ENCODE data around the gene ROBO2.

The ROBO2 gene

DNA sequence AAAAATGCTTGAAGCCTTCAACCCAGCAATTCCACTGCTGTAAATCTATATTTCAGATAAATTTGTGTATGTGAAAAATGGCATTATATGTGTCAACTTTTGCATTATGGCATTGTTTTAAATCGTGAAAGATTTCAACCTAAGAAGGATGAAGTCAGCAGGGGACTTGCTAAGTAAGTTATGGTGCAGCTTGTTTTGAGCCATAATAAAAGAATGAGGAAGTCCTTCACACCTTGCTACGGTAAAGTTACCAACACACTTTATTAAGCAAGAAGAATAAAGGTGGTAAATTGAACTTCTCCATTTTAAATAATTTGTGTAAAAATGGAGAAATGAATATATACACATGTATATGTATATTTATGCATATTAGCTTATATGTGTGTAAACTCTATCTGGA is 371.4 kb downstream of the ROBO2 start:
- DNase-seq (ENCODE audit: low read depth in 1 of 2, low spot score in 1 of 2), result no peak
- H3K27ac ChIP-seq (replicated peaks), result no peak overlapping the region
- TF ChIP-seq POLR2AphosphoS5 (IDR thresholded peaks at IDR 0.05; ENCODE audit: low read depth) (no peak), SPI1 (IDR thresholded peaks at IDR 0.05; ENCODE audit: borderline replicate concordance, low read depth) (no peak; the same call in 1 of the 2 replicates), GABPA (IDR thresholded peaks at IDR 0.05; ENCODE audit: low read depth) (no peak)
- TF ChIP-seq, protein P1, sequence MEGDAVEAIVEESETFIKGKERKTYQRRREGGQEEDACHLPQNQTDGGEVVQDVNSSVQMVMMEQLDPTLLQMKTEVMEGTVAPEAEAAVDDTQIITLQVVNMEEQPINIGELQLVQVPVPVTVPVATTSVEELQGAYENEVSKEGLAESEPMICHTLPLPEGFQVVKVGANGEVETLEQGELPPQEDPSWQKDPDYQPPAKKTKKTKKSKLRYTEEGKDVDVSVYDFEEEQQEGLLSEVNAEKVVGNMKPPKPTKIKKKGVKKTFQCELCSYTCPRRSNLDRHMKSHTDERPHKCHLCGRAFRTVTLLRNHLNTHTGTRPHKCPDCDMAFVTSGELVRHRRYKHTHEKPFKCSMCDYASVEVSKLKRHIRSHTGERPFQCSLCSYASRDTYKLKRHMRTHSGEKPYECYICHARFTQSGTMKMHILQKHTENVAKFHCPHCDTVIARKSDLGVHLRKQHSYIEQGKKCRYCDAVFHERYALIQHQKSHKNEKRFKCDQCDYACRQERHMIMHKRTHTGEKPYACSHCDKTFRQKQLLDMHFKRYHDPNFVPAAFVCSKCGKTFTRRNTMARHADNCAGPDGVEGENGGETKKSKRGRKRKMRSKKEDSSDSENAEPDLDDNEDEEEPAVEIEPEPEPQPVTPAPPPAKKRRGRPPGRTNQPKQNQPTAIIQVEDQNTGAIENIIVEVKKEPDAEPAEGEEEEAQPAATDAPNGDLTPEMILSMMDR (IDR thresholded peaks at IDR 0.05; ENCODE audit: insufficient read depth, low read length), result no peak
- TF ChIP-seq, protein P2, sequence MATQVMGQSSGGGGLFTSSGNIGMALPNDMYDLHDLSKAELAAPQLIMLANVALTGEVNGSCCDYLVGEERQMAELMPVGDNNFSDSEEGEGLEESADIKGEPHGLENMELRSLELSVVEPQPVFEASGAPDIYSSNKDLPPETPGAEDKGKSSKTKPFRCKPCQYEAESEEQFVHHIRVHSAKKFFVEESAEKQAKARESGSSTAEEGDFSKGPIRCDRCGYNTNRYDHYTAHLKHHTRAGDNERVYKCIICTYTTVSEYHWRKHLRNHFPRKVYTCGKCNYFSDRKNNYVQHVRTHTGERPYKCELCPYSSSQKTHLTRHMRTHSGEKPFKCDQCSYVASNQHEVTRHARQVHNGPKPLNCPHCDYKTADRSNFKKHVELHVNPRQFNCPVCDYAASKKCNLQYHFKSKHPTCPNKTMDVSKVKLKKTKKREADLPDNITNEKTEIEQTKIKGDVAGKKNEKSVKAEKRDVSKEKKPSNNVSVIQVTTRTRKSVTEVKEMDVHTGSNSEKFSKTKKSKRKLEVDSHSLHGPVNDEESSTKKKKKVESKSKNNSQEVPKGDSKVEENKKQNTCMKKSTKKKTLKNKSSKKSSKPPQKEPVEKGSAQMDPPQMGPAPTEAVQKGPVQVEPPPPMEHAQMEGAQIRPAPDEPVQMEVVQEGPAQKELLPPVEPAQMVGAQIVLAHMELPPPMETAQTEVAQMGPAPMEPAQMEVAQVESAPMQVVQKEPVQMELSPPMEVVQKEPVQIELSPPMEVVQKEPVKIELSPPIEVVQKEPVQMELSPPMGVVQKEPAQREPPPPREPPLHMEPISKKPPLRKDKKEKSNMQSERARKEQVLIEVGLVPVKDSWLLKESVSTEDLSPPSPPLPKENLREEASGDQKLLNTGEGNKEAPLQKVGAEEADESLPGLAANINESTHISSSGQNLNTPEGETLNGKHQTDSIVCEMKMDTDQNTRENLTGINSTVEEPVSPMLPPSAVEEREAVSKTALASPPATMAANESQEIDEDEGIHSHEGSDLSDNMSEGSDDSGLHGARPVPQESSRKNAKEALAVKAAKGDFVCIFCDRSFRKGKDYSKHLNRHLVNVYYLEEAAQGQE (IDR thresholded peaks at IDR 0.05; ENCODE audit: insufficient replicate concordance, low read depth), result no peak
- H3K4me3 ChIP-seq (replicated peaks; ENCODE audit: insufficient read depth, low read length), result no peak overlapping the region
- no peaks in the 10 kb centered on the region for H3K27me3 ChIP-seq (ENCODE audit: insufficient read depth, poor library complexity, severe bottlenecking)

DNA sequence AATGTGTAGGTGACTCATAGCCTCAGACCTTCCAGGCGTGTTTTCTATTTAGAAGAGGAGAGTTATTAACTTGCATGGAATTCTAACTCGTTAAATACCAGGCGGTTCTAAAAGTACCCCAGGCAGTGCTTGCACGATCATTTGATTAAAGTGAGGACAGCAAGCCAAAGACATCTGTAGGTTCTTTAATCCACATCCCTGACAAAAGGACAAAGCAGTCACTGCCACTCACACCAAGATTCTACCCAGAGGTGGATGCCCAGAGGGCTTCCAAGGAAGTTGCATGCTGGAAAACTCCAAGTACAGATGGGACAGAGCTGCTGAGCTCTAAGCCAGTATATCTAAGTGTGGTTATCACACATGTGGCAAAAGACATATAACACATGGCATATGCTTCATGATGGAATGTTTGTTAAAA is 372.1 kb downstream of the ROBO2 start:
- TF ChIP-seq SPI1 (IDR thresholded peaks at IDR 0.05; ENCODE audit: borderline replicate concordance, low read depth), result no peak
- TF ChIP-seq, protein P1 (IDR thresholded peaks at IDR 0.05; ENCODE audit: insufficient read depth, low read length), result no peak
- no peak for TF ChIP-seq GABPA (IDR thresholded peaks at IDR 0.05; ENCODE audit: low read depth)
- TF ChIP-seq POLR2AphosphoS5 (IDR thresholded peaks at IDR 0.05; ENCODE audit: low read depth), result no peak
- TF ChIP-seq, protein P2 (IDR thresholded peaks at IDR 0.05; ENCODE audit: insufficient replicate concordance, low read depth), result no peak
- Histone ChIP-seq H3K27me3 (ENCODE audit: insufficient read depth, poor library complexity, severe bottlenecking) (no peaks in the 10 kb centered on the region), H3K4me3 (replicated peaks; ENCODE audit: insufficient read depth, low read length) (no peak overlapping the region), H3K27ac (replicated peaks) (no peak overlapping the region)
- DNase-seq (ENCODE audit: low read depth in 1 of 2, low spot score in 1 of 2), result no peak

DNA sequence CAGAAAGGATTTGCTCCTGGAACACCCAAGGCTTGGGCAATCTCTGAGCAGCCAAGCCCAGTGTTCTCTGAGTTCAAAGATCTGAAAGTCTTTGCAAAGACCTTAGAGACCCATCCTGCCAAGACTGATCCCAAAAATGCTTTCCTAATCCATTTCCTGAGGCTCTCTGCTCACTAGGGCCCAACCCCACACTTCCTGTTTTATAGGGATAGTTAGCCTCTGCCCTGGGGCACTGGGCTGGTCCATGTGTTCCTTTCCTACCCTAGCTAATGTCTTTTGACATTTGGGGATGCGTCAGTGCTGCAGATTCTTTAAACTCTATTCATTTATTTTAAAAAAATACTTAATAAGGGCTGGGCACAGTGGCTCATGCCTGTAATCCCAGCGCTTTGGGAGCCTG is 372.7 kb downstream of the ROBO2 start:
- Histone ChIP-seq H3K27ac (replicated peaks) (no peak overlapping the region), H3K4me3 (replicated peaks; ENCODE audit: insufficient read depth, low read length) (no peak overlapping the region), H3K27me3 (ENCODE audit: insufficient read depth, poor library complexity, severe bottlenecking) (no peaks in the 10 kb centered on the region)
- no peak for DNase-seq (ENCODE audit: low read depth in 1 of 2, low spot score in 1 of 2)
- TF ChIP-seq GABPA (IDR thresholded peaks at IDR 0.05; ENCODE audit: low read depth) (no peak), POLR2AphosphoS5 (IDR thresholded peaks at IDR 0.05; ENCODE audit: low read depth) (no peak), SPI1 (IDR thresholded peaks at IDR 0.05; ENCODE audit: borderline replicate concordance, low read depth) (no peak)
- TF ChIP-seq, protein P2 (IDR thresholded peaks at IDR 0.05; ENCODE audit: insufficient replicate concordance, low read depth), result no peak
- TF ChIP-seq, protein P1 (IDR thresholded peaks at IDR 0.05; ENCODE audit: insufficient read depth, low read length), result no peak
